Cerebellar cortex (tissue), 1 donor: ENCODE data around the gene TGM2.

ENCODE experiments used
- DNase-seq: peaks from one replicate; pipeline ENCODE4 v3.0.0-alpha.2; 2015; ENCODE audit warnings: low spot score

TGM2 gene

GRCh38 chr20:38165089-38165965 lies at the start of gene TGM2:
Gene TGM2 (minus strand): TSS chr20:38165270. CDS start chr20:38165198, 72 bp downstream.
- peak; percentile 44 for DNase-seq

GRCh38 chr20:38214256-38215193 lies 49.5 kb upstream of the TGM2 start:
- no peak for DNase-seq

GRCh38 chr20:38213607-38213940 lies 48.5 kb upstream of the TGM2 start:
- DNase-seq: no peak

- DNase-seq: no peak
Measured at GRCh38 chr20:38212806-38213606, 47.9 kb upstream of the TGM2 start.

- peak; percentile 23 for DNase-seq
Measured at GRCh38 chr20:38211200-38212097, 46.4 kb upstream of the TGM2 start.

DNA sequence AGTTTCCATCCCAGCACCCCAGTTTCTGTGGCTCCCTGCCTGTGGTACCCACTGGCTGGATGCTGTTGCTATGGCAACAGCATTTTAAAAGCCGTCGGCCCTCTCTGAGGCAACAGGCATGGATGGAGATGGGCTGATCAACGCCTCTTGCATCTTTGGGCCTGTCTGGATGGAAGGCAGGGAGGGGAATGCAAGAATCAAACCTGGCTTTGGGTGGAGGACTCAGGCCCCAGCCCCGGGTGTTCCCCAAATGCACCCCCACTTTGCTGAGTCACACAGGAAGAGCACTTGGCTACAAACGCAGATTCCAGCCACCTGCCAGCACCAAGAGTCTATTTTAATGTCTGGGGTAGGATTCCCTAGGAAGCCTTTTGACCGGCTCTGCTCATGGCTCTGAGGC lies 45.7 kb upstream of the TGM2 start:
- no peak for DNase-seq

- DNase-seq: no peak
Measured at GRCh38 chr20:38209736-38210405, 44.8 kb upstream of the TGM2 start.

- no peak for DNase-seq
Measured at GRCh38 chr20:38209054-38209675, 44.1 kb upstream of the TGM2 start.

GRCh38 chr20:38208523-38208922 lies 43.5 kb upstream of the TGM2 start:
- no peak for DNase-seq

DNA sequence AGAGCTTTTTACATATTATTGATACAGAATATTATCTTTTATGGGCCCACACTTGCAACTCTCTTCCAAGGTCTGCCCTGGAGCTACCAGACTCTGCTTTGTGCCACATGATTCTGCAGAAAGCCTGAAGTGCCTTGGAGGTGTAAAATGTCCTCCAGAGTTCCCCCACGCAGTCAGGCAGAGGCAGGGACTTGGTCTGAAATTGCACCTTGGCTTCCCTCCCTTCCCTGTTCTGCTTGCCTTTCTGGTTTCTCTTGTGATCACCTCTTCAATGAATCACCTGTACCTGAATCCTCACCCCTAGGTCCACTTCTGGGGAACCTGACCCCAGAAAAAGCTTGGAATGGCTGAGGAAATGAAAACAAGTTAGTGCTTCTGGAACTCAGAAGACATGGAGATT lies 43.0 kb upstream of the TGM2 start:
- DNase-seq: no peak

DNA sequence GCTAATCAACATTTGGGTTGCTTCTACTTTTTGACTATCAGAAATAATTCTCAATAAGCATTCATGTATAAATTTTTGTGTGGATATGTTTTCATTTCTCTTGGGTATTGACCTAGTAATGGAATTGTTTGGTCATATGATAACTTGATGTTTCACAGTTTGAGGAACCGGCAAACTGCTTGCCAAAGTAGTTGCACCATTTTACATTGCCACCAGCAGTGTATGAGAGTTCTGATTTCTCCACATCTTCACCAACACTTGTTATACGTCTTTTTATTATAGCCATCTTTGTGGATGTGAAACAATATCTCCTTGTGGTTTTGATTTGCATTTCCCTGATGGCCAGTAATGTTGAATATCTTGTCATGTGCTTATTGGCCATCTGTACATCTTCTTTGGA lies 42.6 kb upstream of the TGM2 start:
- no peak for DNase-seq

GRCh38 chr20:38205001-38205400 lies 39.9 kb upstream of the TGM2 start:
- no peak for DNase-seq

DNA sequence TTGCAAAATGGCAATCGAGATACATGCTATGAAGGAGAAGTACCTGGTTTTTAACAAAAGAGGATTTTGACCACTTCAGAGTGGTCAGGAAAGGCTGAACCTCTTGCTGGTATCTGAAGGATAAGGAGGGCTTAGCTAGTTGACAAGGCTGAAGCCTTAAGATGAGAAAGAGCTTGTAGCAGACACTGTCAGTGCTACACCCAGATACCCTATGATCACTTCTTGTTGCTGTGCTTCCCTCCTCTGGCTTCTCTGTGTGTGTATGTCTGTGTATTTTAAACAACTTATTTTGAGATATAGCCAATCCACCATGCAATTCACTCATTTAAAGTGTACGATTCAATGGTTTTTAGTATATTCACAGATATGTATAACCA lies 38.9 kb upstream of the TGM2 start:
- DNase-seq: no peak

GRCh38 chr20:38203337-38203980 lies 38.4 kb upstream of the TGM2 start:
- DNase-seq: no peak

DNA sequence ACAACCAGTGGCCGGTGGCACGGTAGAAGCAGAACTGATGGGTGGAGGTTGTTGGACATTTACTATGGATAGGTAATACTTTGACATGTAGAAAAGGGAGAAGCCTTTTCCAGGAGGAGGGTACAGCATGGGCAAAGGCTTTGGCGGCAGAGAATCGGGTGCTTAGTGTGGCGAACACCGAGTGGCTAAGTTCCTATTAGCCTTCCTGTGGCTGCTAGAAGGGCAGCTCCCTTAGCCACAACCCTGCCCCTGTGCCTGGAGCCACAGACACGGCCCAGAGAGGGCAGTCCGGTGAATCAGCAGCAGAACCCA lies 37.9 kb upstream of the TGM2 start:
- no peak for DNase-seq

GRCh38 chr20:38202153-38202981 lies 37.3 kb upstream of the TGM2 start:
- no peak for DNase-seq

DNA sequence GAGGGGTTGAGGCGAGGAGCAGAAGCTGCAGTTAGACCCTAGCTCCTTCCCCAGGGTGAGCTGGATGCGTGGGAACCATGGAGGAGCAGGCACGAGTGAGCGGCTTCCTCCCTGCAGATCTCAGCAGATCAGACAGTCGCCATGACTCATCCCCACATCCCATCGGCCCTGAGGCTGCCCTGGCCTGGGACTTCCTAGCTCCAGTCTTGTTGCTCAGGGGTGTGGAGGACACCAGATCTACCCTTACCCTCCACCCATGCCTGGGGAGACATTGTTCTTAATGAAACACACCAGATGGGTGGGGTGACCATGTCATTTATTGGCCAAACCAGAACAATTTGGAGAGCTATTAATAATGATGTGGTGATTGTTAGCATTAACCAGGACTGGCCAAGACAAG lies 36.3 kb upstream of the TGM2 start:
- DNase-seq: no peak

DNA sequence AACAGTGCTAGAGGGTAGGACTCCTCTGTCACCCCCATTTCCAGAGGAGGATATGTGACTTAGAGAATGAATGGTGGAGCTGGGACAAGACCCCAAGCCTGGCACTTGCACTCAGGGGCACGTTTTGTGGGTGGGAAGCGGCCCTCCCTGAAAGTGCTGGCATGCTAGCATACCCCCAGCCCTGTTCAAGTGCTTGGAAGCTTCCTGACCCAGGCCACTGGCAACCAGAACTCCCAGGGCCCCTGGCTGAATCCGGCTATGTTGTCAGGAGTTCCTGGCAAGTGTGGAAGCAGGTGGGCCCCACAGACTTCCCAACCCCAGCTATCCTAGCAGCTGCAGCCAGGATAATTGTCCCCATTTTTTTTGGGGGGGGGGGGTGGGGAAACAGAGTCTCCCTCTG lies 35.6 kb upstream of the TGM2 start:
- no peak for DNase-seq
